Fibroblast of the conjunctiva (primary cell): ENCODE data around the gene TRIM10.
"Not testable (repeated sequence)": the region's sequence is repeated elsewhere in the genome, so short reads cannot be mapped to it uniquely, and the experiment has no call there.

Experiments
- DNase-seq: peaks from one replicate; pipeline ENCODE4 v3.0.0-alpha.2; 2010; ENCODE audit warnings: low read depth

Gene TRIM10

DNA sequence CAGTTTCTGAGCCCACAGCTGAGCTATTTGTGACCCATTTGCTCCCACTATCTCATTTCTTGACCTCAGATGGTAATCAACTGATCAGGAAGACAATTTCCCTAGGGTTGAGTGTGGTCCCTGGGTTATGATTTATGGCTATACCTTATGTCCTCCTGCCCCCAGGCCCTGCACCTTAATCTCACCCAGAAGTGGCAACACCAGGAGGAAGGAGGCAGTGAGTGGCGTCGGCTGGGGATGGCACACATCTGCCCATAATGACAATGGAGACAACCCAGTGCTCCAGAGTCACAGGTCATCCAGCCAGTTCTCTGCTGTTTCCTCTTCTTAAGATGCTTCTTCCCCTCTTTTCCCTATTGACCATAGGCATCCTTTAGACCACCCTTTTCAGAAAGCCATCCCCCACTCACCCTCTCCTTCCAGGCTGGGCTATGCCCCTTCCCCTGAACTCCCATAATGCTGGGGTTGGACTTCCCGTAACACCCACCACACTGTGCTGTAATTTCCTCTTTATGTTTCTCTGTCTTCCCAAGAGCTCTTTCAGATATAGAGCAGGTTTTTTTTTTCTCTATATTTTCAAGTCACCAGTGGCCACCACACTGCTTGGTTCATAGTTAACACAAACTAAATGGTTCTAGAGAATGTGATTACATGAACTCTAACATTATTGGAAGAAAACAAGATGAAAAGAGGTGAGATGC lies 8.0 kb downstream of the TRIM10 start:
- DNase-seq = no peak

DNA sequence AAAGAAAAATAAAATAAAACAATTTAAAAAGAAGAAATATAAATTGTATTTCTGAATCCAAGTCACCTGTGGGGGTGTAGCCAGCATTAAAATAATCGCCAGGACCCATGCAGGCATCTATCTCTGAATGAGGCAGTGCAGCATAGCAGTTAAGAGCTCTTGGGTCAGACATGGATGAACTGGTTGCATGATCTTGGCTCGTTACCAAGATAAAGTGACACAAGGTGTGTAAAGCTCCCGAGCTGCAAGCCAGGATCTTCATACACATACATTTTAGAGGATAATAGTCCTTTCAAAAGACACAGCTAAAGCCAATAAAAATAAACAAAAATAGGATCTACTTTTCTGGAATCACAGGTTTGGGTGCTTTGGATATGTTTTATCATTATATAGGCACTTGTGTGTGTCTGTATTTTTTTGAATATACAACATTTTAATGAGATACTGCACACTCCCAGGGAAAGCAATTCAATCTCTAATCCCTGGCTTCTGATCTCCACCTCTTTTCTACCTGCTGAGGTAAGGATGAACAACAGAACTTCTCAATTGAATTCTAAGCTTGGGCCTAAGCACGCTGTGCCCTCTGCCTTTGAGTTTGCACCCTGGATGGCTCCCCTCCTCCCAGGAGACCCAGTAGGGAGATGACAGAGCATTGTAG lies 8.9 kb downstream of the TRIM10 start:
- no peak for DNase-seq

DNA sequence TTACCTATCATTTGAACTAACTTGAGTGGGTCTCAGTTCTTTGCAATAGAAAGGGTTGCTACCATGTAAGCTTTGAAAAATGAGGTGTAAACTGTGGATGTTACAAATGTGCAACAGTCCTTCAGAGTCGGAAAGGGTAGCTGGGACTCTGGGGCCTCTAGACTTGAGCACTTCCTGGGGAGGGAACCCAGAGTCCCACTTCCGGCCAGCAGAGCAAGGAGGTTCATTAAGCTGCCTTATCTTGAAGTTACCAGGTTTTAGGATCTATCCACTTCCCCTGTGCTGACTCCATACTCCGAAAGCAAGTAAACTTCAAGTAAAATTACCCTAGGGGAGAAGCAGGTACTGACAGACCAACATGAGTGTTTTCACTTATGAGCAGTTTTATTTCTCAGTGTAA lies 9.4 kb downstream of the TRIM10 start:
- no peak for DNase-seq

DNA sequence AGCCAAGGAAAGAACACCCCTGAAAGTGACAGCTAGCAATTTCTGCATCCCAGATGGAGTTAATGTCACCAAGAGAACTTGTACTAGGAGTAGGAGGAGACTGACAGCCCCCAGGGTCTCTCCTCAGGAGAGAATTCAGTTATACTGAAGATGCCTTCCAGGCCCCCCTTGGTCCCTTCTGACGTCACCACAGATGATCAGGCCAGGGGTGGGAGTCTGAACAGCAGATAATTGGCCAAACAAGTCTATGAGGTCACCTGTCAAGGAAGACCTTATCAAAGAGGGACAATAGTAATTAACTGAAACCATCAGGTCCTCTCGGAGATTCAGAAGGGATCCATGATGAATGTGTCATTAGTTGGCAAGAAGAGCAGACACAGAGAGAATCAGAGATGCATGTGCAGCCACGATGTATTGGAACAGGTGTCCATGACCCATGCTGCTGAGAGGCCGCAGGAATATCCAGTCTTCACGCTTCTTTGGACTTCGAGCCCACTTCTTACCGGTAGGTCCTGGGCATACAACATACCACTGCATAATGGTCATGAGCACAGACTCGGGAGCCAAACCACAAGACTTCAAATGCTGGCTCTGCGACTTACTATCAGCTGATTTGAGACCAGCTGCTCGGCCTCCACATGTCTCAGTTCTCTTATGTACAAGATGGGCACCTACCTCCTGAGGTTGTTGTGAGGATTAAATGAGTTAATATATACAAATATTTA lies 10.2 kb downstream of the TRIM10 start:
- no peak for DNase-seq

DNA sequence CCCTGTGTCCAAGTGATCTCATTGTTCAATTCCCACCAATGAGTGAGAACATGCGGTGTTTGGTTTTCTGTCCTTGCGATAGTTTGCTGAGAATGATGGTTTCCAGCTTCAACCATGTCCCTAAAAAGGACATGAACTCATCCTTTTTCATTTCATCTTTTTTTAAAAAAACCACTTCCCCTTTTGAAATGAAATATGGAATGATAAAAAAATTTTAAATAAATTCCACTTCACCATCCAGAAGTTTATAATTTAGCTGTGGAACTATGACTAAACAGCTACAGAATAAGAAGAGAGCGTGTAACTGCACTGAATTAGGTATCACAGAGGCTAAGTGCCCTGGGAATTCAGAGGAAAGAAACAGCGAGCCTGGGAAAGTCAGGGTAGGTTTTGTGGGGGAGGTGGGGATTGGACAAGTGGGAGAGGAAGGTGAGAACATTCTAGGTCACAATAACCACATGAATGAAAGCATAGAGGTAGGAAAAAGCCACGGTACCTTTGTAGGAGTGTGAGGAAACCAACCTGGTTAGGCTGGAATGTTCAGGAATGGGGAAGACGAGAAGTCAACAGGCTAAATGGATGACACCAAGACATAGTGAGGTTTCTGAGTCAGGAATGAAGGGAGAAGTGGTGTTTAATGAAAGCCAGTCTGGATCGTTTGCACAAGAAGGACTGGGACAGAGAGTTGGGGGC lies 11.0 kb downstream of the TRIM10 start:
- no peak for DNase-seq

DNA sequence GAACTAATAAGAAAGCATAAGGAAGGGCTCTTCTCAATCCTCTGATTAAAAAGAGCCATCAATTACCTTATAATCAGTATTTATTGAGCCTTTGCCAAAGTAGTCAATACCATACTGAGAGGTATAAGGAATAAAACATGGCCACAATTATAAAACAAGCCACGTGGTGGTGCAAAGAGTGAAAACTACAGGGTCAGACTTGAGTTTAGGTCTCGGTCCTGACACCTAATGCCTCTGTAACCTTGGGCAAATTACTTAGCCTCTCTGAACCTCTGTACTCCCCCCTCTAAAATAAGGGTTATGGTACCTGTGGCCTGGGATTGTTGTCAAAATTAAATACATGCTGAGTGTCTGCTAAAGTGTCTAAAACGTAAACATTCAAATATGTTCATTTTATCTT lies 11.8 kb downstream of the TRIM10 start:
- DNase-seq = no peak

DNA sequence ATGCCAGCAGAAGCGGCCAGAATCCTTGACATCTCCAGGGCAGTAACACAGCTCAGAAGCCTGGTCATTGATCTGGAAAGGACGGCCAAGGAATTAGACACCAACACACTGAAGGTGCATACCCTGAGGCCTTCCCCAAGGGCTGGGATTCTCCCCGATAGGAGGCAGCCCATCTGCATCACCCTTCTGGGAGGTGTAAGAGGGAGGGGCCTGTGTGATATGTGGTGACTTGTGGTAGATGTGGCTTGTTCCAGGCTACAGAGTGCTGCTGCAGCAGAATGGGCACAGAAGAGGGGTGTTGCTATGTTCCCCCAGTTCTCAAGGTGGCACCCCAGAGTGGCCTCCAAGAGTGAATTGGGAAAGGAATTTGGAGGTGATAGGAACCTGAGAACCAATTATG lies 13.9 kb downstream of the TRIM10 start:
- no peak for DNase-seq

DNA sequence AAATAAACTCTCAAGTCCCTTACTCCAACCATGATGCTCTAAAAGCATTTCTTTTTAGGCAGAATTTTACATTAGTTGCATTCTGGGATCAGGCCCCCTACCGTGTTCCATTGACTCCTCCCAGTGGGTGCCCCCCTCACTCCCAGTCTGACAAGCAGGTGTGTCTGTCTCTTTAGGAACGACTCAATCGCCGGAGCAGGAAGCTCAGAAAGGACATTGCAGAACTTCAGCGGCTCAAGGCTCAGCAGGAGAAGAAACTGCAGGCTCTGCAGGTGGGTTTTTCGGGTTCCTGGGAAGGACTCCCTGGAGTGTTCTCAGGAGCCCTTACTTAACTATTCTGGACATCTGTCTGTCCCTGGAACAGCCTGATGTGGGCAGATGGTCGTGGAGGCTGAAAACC lies 15.2 kb downstream of the TRIM10 start:
- DNase-seq = no peak

DNA sequence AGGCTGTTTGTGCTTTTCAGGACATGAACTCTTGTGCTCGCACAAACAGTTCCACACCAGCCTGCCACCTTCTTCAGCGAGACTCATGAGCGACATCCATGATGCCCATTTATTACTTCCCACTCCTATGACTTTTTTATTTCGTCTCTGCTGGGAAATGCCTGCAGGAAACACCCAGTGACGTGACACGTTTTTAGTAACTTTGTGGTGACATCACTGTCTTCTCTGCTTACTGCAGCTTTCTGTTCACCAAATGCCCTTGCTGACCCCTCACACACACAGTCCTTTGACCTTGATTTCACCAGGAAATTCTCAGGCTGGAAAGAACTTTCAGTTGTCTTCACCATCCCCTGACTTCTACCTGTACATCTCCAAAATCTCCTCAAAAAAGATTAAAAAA lies 16.2 kb downstream of the TRIM10 start:
- no peak for DNase-seq

DNA sequence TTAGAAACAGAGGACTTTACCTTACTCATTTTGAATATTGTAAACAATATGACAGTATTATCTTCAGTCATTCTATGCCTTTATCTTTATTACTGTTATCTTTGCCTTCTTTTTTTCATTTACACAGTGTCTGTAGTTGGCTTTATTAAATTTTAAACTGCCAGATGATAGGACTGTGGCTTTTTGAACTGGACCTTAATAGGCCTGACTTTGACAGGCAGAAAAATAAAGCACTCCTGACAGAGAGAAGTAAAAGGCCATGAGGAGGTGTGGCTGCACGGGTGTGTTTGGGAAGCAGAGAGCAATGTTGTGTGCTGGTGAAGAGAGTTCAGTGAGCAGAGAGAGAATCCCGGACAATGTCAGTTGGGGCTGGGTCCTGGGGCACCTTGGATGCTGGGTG lies 17.2 kb downstream of the TRIM10 start:
- no peak for DNase-seq

DNA sequence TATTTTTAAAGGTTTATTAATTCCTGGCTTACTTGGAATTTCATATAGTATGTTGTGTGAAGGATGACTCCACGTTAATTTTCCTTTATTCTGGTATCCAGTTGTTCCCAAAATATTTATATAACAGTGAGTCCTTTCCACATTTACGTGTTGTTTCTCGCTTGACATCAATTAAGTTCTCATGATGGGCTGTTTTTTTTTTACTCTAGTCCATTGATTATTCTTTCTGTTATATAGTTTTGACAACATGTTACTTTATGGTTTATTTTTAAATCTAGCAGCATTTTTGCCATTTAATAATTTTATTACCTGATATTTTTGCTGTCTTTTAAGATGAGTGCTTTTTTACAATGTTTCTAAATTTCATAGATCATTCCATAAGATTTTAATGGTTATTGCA lies 18.3 kb downstream of the TRIM10 start:
- DNase-seq = no peak

DNA sequence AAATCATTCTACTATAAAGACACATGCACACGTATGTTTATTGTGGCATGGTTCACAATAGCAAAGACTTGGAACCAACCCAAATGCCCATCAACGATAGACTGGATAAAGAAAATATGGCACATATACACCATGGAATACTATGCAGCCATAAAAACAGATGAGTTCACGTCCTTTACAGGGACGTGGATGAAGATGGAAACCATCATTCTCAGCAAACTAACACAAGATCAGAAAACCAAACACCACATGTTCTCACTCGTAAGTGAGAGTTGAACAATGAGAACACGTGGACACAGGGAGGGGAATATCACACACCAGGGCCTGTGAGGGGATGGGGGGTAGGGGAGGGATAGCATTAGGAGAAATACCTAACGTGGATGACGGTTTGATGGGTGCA lies 20.8 kb downstream of the TRIM10 start:
- DNase-seq = not testable (repeated sequence)

DNA sequence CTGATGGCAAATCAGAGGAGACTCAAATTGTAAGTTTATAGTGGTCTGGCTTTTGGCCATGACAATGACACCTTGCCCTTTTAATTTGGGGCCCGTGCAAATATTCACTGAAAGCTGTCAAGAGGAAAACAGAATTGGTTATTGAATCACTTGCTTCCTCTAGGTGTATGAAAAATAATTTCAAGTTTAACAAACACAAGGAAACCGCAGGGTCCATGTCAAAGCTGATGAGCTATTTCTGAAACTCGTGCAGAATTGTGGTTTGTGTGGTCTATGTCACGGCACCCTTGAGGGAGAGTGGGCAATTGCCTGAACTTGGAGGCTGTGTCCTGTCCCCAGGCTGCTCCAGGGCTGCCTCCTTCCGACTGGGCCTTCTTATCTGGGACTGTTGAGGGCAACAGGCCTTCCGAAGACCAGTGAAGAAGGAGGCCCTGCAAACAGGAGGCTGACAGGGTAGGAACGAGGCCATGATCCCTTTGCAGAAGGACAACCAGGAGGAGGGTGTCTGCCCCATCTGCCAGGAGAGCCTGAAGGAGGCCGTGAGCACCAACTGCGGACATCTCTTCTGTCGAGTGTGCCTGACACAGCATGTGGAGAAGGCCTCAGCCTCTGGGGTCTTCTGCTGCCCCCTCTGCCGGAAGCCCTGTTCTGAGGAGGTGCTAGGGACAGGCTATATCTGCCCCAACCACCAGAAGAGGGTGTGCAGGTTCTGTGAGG lies 24.3 kb downstream of the TRIM10 start:
- no peak for DNase-seq

DNA sequence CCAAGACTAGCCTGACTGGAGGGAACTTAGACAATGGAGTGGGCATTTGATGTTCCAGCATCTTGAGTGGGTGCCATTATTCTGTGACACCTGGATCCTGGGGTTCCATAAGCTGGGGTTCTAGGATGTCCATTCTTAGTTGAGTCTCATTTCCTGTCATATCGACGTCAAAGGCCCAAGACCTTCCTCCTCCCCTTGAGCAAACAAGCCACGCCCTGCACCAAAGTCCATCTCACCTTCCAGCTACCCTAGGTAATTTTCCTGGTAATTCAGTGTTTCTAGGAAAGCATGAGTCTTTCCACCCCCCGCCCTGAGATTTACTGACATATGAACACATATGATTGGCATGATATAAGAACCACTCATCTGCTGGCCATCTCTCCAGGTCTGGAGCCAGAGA lies 25.3 kb downstream of the TRIM10 start, which contains the start of gene TRIM40:
Gene TRIM40, plus strand, starts transcription at position 384 of the 400 bp plus-strand sequence. CDS start 897 bp downstream, outside the sequence.
- no peak for DNase-seq

DNA sequence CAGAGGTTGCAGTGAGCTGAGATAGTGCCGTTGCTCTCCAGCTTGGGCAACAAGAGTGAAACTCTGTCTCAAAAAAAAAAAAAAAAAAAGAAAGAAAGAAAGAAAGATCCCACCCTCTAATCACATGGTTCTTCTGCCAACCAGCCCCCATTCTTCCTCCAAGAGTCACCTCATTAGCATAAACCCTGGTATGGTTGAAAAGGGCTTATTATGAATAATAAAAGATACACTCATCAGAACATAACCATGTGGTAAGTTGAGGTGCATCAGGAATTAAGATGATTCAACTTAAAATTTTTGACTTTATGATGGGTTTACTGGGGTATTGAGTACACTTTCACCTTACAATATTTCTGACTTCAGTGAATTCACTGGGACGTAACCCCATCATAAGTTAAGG lies 25.9 kb downstream of the TRIM10 start:
- no peak for DNase-seq

DNA sequence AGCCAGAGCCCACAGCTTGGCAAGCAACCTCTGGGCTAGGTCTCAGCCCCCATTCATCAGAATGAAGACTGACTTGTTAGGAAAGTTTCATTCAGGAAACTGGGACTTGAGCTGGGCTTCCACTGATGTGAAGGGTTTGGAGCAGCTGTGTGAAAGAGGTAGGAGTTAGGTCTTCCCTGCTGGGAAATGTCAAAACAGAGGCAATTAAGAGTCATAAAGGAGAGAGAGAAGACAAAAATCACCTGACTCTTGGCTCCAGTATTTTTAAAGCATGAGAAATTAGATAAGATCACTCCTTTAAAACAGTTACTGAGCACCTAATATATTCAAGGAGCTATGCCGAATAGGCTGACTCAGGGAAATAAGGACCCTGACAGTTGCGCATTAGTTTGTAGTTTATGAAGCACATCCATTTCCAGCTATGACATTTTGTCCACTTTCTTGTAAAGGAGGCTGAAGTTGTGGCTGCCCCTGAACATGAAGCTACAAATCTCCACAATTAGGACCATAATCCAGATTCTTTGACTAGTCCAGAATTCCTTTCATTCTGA lies 29.0 kb downstream of the TRIM10 start:
- no peak for DNase-seq

DNA sequence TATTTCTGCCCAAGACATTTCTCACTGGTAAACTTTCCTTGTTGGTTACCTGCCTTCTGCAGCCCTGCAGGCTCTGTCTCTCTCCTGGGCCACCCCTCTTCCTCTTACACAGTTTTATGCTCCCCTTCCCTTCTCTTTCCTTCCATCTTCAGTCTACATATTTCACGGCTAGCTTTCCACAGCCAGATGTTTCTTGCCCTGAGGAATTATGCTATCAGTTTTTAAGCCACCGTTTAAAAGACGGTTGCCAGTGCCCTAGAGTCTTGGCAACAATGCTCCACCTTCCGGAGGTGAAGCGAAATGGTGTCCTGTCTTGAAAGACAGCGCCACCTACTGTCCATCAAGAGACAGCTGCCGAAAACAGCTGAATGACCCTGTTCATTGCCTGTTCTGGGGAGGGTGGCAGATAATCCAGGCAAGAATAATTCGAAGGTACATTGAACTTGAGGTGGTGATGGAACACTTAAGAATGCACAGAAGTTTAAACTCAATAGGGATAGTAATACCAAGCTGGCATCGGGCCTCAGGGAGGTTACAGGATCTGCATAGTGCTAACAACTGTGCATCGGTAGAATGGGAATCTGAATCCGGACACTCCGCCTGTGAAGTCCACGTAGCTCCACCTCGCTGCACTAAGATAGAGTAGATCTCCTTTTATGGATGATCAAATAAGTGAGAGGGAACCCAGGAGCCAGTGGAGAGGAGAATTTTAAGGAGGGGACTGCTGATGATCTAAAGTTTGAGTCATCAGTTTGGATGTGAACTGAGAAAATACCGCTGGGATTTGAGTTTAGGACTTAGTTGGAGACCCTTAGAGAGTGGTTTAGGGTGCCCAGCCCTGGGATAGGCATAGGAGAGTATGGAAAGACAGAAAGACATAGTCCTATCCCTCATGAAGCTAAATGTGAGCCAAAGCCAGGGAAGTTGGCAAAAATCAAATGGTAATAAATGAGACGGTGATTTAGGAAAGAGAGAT lies 29.8 kb downstream of the TRIM10 start:
- DNase-seq = peak; percentile 74

DNA sequence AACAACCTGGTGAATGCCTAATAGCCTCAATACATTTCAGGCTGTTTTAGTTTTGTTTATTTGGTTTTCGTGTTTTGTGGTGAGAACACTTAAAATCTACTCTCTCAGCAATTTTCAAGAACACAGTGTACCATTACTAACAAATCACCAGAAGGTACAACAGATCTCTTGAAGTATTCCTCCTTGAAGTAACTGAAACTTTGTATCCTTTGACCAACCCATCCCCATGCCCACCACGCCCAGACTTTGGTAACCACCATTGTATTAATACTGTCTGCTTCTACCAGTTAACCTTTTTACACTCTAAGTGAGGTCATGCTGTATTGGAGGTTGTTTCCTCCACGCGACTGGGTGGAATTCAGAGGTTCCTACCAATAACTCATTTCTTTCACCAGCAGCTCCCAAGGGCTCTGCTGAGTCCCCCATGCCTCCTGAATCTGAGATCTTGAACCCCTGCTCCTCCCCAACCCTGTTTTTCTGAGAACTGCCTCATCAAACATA lies 30.8 kb downstream of the TRIM10 start:
- no peak for DNase-seq

DNA sequence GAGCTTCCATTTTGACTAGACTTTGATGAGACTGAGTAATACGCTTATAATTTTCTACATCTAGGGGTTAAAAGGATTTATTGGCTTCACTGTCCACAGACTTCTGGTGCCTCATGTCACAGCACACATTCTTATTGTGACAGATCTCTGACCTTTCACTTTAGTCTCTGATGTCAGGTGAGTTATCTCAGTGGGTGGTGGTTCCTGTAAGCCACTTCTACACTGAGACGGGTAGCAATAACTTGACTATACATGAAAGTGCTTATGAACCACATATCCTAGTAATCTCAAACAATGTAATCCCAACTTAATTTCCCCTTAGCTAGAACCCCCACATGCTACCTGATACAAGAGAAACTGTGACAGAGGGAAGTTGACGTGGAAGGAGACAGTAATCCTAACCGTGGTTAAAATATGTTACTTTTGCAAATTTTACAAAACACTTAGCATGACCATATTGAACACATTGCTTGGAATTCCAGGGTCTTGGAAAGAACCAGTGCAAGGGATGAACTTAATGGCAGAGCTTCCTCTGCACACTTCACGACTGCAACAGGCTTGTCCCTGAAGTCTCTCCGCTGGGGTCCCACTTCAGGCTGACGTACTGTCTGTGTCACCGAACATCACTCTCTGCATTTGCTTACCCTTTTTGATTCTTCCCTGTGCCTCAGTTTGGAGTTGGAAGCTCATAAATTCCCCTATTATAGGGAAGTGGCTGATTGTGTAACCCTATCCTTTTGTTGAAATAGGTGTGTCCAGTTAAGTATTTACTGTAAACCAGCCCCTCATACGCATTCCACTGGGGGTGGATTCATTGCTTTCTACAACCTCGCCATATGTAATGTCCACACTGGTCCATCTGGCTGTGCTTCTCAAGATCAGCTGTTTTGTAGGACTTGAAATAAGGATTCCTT lies 31.5 kb downstream of the TRIM10 start:
- no peak for DNase-seq
